ENCODE data around the gene OTOG.

OTOG gene

DNA sequence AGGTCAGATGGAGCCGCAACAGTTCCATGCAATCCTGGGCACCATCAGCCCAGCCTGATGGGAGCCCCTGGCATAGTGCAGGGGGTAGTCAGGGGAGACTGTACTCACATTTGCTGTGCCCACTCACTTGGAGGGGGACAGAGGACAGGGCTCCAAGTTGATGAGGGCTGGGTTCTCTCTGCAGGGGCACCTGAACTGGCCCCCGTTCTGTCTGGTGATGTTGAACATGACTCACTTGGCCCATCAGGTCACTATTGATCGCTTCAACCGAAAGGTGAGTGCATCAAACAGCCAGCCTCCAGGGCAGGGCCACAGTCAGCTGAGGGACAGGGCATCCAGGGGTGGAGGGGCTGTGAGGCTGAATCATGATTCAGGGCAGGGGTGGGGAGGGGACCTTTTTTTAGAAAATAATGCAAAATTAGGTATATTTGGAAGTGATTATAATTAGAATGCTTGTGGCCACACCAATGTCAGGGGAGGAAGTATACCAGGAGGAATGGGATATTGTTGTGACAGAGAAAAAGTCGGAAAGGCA is 66.4 kb downstream of the OTOG start:
- TF ChIP-seq, protein P1, sequence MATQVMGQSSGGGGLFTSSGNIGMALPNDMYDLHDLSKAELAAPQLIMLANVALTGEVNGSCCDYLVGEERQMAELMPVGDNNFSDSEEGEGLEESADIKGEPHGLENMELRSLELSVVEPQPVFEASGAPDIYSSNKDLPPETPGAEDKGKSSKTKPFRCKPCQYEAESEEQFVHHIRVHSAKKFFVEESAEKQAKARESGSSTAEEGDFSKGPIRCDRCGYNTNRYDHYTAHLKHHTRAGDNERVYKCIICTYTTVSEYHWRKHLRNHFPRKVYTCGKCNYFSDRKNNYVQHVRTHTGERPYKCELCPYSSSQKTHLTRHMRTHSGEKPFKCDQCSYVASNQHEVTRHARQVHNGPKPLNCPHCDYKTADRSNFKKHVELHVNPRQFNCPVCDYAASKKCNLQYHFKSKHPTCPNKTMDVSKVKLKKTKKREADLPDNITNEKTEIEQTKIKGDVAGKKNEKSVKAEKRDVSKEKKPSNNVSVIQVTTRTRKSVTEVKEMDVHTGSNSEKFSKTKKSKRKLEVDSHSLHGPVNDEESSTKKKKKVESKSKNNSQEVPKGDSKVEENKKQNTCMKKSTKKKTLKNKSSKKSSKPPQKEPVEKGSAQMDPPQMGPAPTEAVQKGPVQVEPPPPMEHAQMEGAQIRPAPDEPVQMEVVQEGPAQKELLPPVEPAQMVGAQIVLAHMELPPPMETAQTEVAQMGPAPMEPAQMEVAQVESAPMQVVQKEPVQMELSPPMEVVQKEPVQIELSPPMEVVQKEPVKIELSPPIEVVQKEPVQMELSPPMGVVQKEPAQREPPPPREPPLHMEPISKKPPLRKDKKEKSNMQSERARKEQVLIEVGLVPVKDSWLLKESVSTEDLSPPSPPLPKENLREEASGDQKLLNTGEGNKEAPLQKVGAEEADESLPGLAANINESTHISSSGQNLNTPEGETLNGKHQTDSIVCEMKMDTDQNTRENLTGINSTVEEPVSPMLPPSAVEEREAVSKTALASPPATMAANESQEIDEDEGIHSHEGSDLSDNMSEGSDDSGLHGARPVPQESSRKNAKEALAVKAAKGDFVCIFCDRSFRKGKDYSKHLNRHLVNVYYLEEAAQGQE (IDR thresholded peaks at IDR 0.05; ENCODE audit: insufficient read depth in 1 of 2, low read depth in 2 of 2, low read length in 2 of 2), result no peak
- TF ChIP-seq FOXP2 (optimal IDR thresholded peaks at IDR 0.05; ENCODE audit: borderline replicate concordance, extremely low read depth, extremely low read length, insufficient read depth) (no peak), SIN3A (IDR thresholded peaks at IDR 0.05; ENCODE audit: borderline replicate concordance, insufficient read depth, low read length) (no peak), POLR2AphosphoS5 (IDR thresholded peaks at IDR 0.05; ENCODE audit: low read depth, low read length) (no peak), TAF1 (IDR thresholded peaks at IDR 0.05; ENCODE audit: borderline replicate concordance, insufficient read depth, low read length) (no peak)

DNA sequence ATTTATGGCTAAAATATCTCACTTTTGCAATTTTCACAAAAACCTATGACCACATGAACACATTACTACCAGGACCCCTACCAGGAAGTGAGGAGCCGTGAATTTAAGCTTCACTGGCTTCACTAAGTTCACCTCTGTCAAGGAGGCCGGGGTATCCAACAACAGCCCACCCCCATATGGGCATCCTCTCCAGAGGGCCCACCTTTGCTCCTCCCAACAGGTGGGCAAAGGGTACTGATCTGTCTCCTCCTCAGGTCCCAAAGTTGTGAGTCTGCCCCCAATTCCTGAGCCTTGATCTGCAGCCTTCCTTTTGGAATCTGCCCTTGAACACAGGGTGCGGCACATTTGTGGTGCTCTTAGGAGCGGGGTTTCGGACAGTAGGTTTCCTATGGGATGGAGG is 66.9 kb downstream of the OTOG start:
- TF ChIP-seq TAF1 (IDR thresholded peaks at IDR 0.05; ENCODE audit: borderline replicate concordance, insufficient read depth, low read length) (no peak), FOXP2 (optimal IDR thresholded peaks at IDR 0.05; ENCODE audit: borderline replicate concordance, extremely low read depth, extremely low read length, insufficient read depth) (no peak), POLR2AphosphoS5 (IDR thresholded peaks at IDR 0.05; ENCODE audit: low read depth, low read length) (no peak), SIN3A (IDR thresholded peaks at IDR 0.05; ENCODE audit: borderline replicate concordance, insufficient read depth, low read length) (no peak)
- TF ChIP-seq, protein P1 (IDR thresholded peaks at IDR 0.05; ENCODE audit: insufficient read depth in 1 of 2, low read depth in 2 of 2, low read length in 2 of 2), result no peak

DNA sequence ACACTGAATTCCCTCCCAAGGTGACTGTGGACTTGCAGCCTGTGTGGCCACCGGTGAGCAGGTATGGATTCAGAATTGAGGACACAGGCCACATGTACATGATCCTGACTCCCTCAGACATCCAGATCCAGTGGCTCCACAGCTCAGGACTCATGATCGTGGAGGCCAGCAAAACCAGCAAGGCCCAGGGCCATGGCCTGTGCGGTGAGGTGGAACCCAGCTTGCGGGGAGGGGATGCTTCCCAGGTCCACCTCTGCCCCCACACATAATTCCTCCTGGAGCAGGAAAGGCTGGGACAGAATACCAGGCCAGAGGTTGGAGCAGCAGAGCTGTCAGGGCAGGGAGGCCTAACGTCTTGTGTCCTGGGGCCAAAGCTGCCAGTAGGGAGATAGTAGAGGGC is 82.1 kb downstream of the OTOG start:
- TF ChIP-seq, protein P1 (IDR thresholded peaks at IDR 0.05; ENCODE audit: insufficient read depth in 1 of 2, low read depth in 2 of 2, low read length in 2 of 2), result no peak
- TF ChIP-seq POLR2AphosphoS5 (IDR thresholded peaks at IDR 0.05; ENCODE audit: low read depth, low read length) (no peak), SIN3A (IDR thresholded peaks at IDR 0.05; ENCODE audit: borderline replicate concordance, insufficient read depth, low read length) (no peak), FOXP2 (optimal IDR thresholded peaks at IDR 0.05; ENCODE audit: borderline replicate concordance, extremely low read depth, extremely low read length, insufficient read depth) (no peak), TAF1 (IDR thresholded peaks at IDR 0.05; ENCODE audit: borderline replicate concordance, insufficient read depth, low read length) (no peak)

DNA sequence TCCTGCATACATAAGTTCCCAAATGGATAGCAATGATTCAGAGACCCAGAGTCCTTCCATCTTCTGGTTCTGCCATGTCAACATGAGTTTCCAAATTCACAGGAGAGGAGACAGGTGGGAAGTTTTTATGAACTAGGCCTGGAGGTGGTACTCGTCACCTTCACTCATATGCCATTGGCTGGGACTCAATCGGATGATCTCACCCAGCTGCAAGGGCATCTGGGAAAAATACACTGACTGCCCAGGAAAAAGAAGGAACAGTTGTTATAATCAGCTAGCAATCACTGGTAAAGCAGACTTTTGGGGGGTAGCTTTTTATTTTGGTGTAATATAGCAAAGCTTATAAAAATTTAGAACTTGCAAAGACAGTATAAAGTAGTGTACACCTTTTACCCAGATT is 83.9 kb downstream of the OTOG start:
- TF ChIP-seq, protein P1 (IDR thresholded peaks at IDR 0.05; ENCODE audit: insufficient read depth in 1 of 2, low read depth in 2 of 2, low read length in 2 of 2), result no peak
- TF ChIP-seq POLR2AphosphoS5 (IDR thresholded peaks at IDR 0.05; ENCODE audit: low read depth, low read length), result no peak
- no peak for TF ChIP-seq SIN3A (IDR thresholded peaks at IDR 0.05; ENCODE audit: borderline replicate concordance, insufficient read depth, low read length)
- no peak for TF ChIP-seq FOXP2 (optimal IDR thresholded peaks at IDR 0.05; ENCODE audit: borderline replicate concordance, extremely low read depth, extremely low read length, insufficient read depth)
- TF ChIP-seq TAF1 (IDR thresholded peaks at IDR 0.05; ENCODE audit: borderline replicate concordance, insufficient read depth, low read length), result no peak

Measured in PFSK-1 (cell line).